Suprapubic skin (tissue), 4 donors: ENCODE data around the gene TLCD2. TPM values are rescaled to one million over a fixed set of nuclear protein-coding genes. Genes with fewer than 3 reads are reported as not detected.
"Not testable (repeated sequence)": the region's sequence is repeated elsewhere in the genome, so short reads cannot be mapped to it uniquely, and the experiment has no call there.

Experiments
- DNase-seq, 2 donors: peaks; one replicate each; pipeline ENCODE4 v3.0.0-alpha.2; 2019; ENCODE audit warnings: low spot score in 2 of 2
- H3K27ac ChIP-seq: fragments of 200-600 bp; sonication (generic); one replicate; pipeline ENCODE4 v1.5.1; 2019
- H3K27me3 ChIP-seq: fragments of 200-600 bp; sonication (generic); one replicate; pipeline ENCODE4 v1.5.1; 2019
- H3K36me3 ChIP-seq: fragments of 200-600 bp; sonication (generic); one replicate; pipeline ENCODE4 v1.5.1; 2019
- H3K4me1 ChIP-seq: fragments of 200-600 bp; sonication (generic); one replicate; pipeline ENCODE4 v1.5.1; 2019
- H3K4me3 ChIP-seq: fragments of 200-600 bp; sonication (generic); one replicate; pipeline ENCODE4 v1.5.1; 2019; ENCODE audit warnings: mild to moderate bottlenecking
- H3K9me3 ChIP-seq: fragments of 200-600 bp; sonication (generic); one replicate; pipeline ENCODE4 v1.5.1; 2019
- CTCF ChIP-seq, 2 donors: fragments of 200-600 bp in 1 of 2; fragments of 450-650 bp in 1 of 2; sonication (generic) in 1 of 2; IDR thresholded peaks; one replicate each; pipeline ENCODE4 v1.5.1; 2016 to 2019; ENCODE audit warnings: antibody characterized with exemption in 2 of 2, mild to moderate bottlenecking in 1 of 2, moderate library complexity in 1 of 2
- EP300 ChIP-seq: sonication (generic); formaldehyde crosslinking; IDR thresholded peaks from one replicate; pipeline ENCODE4 v1.6.1; 2017; ENCODE audit warnings: antibody characterized with exemption
- POLR2A ChIP-seq, 2 donors: fragments of 450-650 bp; IDR thresholded peaks; one replicate each; pipeline ENCODE4 v1.6.1; 2017; ENCODE audit warnings: antibody characterized with exemption in 2 of 2, mild to moderate bottlenecking in 2 of 2, moderate library complexity in 2 of 2
- POLR2AphosphoS5 ChIP-seq, 3 donors: sonication (generic); formaldehyde crosslinking; IDR thresholded peaks; one replicate each; pipeline ENCODE4 v1.6.1; 2017; ENCODE audit warnings: antibody characterized with exemption in 3 of 3
- WGBS: methylation state at CpG from one replicate; pipeline ENCODE4 v1.1.5; 2018; 5-methylcytosine and 5-hydroxymethylcytosine counted together
- total RNA-seq, 4 donors: library from RNA; depleted of rRNA; stranded (reverse); fragments of >200 nt; gene quantifications; one replicate each; pipeline ENCODE4 v1.1.0, GENCODE V29; 2016

Gene TLCD2
- total RNA-seq, 4 donors from 2014 or later = 2.2 to 4.6 (median 2.9) TPM

GRCh38 chr17:1661045-1661444 is 49.1 kb downstream of the TLCD2 start:
- Histone ChIP-seq H3K27me3 (no peaks in the 10 kb centered on the region), H3K4me1 (no peaks in the 10 kb centered on the region), H3K27ac (no peak overlapping the region), H3K9me3 (no peaks in the 10 kb centered on the region), H3K36me3 (peaks cover 96% of the 10 kb centered on the region), H3K4me3 (no peak overlapping the region)
- no peak for TF ChIP-seq EP300
- no peak for TF ChIP-seq POLR2AphosphoS5 (IDR thresholded peaks at IDR 0.05)
- no peak for TF ChIP-seq POLR2A (IDR thresholded peaks at IDR 0.05)
- TF ChIP-seq CTCF (IDR thresholded peaks at IDR 0.05) = no peak
- DNase-seq = no peak
- 95% methylated on average over 11 of the region's 12 CpGs for WGBS

- H3K27ac ChIP-seq = no peak overlapping the region
- TF ChIP-seq EP300 (no peak), POLR2AphosphoS5 (IDR thresholded peaks at IDR 0.05) (no peak), CTCF (IDR thresholded peaks at IDR 0.05) (no peak), POLR2A (IDR thresholded peaks at IDR 0.05) (no peak)
- H3K27me3 ChIP-seq = no peaks in the 10 kb centered on the region
- H3K4me1 ChIP-seq = no peaks in the 10 kb centered on the region
- 93% methylated on average over 9 of the region's 9 CpGs for WGBS
- H3K9me3 ChIP-seq = no peaks in the 10 kb centered on the region
- H3K4me3 ChIP-seq = no peak overlapping the region
- DNase-seq = no peak
- peaks cover 100% of the 10 kb centered on the region for H3K36me3 ChIP-seq
Observed at GRCh38 chr17:1658100-1658499, 52.1 kb downstream of the TLCD2 start.

GRCh38 chr17:1653735-1654134 is 56.4 kb downstream of the TLCD2 start:
- TF ChIP-seq EP300 (no peak), POLR2AphosphoS5 (IDR thresholded peaks at IDR 0.05) (no peak), CTCF (IDR thresholded peaks at IDR 0.05) (no peak), POLR2A (IDR thresholded peaks at IDR 0.05) (no peak)
- no peaks in the 10 kb centered on the region for H3K9me3 ChIP-seq
- WGBS = 94% methylated on average over 14 of the region's 14 CpGs
- H3K4me3 ChIP-seq = no peak overlapping the region
- no peaks in the 10 kb centered on the region for H3K27me3 ChIP-seq
- peaks cover 17% of the 10 kb centered on the region for H3K4me1 ChIP-seq
- no peak overlapping the region for H3K27ac ChIP-seq
- H3K36me3 ChIP-seq = peaks cover 84% of the 10 kb centered on the region
- DNase-seq = no peak

- DNase-seq, H3K4me3 ChIP-seq, H3K27ac ChIP-seq, H3K9me3 ChIP-seq, H3K27me3 ChIP-seq: not testable (repeated sequence)
- peaks cover 74% of the 10 kb centered on the region for H3K36me3 ChIP-seq
- peaks cover 26% of the 10 kb centered on the region for H3K4me1 ChIP-seq
- 89% methylated on average over 7 of the region's 7 CpGs for WGBS
Observed at GRCh38 chr17:1652794-1653193, 57.4 kb downstream of the TLCD2 start.

Other genes with a start within 250 kb of the TLCD2 start
- 100 to 1,000 TPM in 2 of 4 donors, 10 to 100 TPM in 2; 74.9 to 116 (median 103) TPM for gene MYO1C, start 217.7 kb downstream of the TLCD2 start, total RNA-seq
- 100 to 1,000 TPM in 3 of 4 donors, 10 to 100 TPM in 1; 91.8 to 160 (median 123) TPM for gene INPP5K, start 193.8 kb downstream of the TLCD2 start, total RNA-seq
- 10 to 100 TPM; 49.6 to 71.9 (median 61.5) TPM for gene PITPNA, start 147.6 kb downstream of the TLCD2 start, total RNA-seq
- gene SLC43A2, start 81.5 kb downstream of the TLCD2 start, total RNA-seq = 10 to 100 TPM in 2 of 4 donors, 1 to 10 TPM in 2; 4.8 to 11.8 (median 10.6) TPM
- 10 to 100 TPM in 1 of 4 donors, 1 to 10 TPM in 3; 1.8 to 12.4 (median 4.6) TPM for gene SCARF1, start 64.6 kb downstream of the TLCD2 start, total RNA-seq
- gene RILP, start 60.5 kb downstream of the TLCD2 start, total RNA-seq = 10 to 100 TPM; 11.9 to 26.0 (median 20.1) TPM
- 100 to 1,000 TPM; 186 to 341 (median 220) TPM for gene PRPF8, start 25.5 kb downstream of the TLCD2 start, total RNA-seq
- gene WDR81, start 14.3 kb upstream of the TLCD2 start, total RNA-seq = 10 to 100 TPM; 40.0 to 61.7 (median 51.3) TPM
- gene SERPINF2, start 32.5 kb upstream of the TLCD2 start, total RNA-seq = 1 to 10 TPM; 3.9 to 7.4 (median 5.9) TPM
- 100 to 1,000 TPM; 146 to 256 (median 194) TPM for gene SERPINF1, start 51.7 kb upstream of the TLCD2 start, total RNA-seq
- gene SMYD4, start 119.5 kb upstream of the TLCD2 start, total RNA-seq = 10 to 100 TPM in 2 of 4 donors, 1 to 10 TPM in 2; 6.4 to 31.7 (median 14.3) TPM
- gene RPA1, start 119.6 kb upstream of the TLCD2 start, total RNA-seq = 10 to 100 TPM; 27.6 to 58.2 (median 36.7) TPM